GM12892 (cell line): Measurements from ENCODE around the gene YWHAE.
A peak's percentile ranks its signal among the peaks of the same experiment; 100 is the strongest.
"Not testable (repeated sequence)": the region's sequence is repeated elsewhere in the genome, so short reads cannot be mapped to it uniquely, and the experiment has no call there.

Experiments used
- DNase-seq: peaks from one replicate; pipeline ENCODE4 v3.0.0; 2011; ENCODE audit not compliant: insufficient read length
- FAIRE-seq: peaks from 2 replicates; lab custom pipeline; 2011; peaks lifted over from hg19 to GRCh38; lab: Jason Lieb, UNC
- POLR2A ChIP-seq: IDR thresholded peaks from 2 replicates; pipeline ENCODE4 v1.6.1; 2011; ENCODE audit warnings: low read depth, low read length, control low read depth
- POLR2AphosphoS5 ChIP-seq: IDR thresholded peaks from 2 replicates; pipeline ENCODE4 v1.6.1; 2011; ENCODE audit warnings: low read depth, low read length, control low read depth
- TAF1 ChIP-seq: IDR thresholded peaks from 2 replicates; pipeline ENCODE4 v1.6.1; 2011; ENCODE audit warnings: low read depth, mild to moderate bottlenecking, control low read depth, low read length, borderline replicate concordance

The YWHAE gene

DNA sequence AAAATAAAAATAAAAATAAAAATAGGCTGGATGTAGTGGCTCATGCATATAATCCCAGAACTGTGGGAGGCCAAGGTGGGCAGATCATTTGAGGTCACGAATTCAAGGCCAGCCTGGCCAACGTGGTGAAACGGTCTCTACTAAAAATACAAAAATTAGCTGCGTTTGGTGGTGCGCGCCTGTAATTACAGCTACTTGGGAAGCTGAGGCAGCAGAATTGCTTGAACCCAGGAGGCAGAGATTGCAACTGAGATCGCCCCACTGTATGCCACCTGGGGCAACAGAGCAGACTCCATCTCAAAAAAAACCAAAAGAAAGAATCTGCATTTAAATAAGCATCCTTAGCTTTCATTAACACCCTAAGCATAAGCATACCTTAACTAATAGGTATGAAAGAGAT, 33.8 kb downstream of the YWHAE start:
- DNase-seq (no peak), FAIRE-seq (no peak)
- TF ChIP-seq POLR2A (no peak), POLR2AphosphoS5 (no peak), TAF1 (no peak)

DNA sequence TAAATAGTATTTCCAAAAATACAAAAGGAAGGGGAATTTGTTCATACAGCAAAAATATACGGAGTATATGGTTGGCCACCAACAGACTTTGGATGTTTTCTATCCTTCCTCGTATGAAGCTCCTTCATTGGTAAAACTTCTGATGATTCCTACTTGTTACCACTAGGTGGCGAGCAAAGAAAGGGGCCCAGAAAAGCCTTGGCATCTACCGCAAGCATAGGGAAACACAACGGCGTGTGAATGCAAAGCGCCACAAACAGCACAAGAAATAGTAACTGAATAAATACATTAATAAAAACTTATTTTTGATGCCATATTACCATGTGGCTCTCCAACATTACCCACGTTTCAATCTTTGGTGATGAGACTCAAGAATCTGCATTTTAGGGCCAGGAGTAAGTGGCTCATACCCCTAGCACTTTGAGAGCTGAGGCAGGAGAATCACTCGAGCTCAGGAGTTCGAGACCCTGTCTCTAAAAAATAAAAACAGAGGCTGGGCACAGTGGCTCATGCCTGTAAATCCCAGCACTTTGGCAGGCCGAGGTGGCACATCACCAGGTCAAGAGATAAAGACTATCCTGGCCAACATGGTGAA, 34.5 kb downstream of the YWHAE start:
- FAIRE-seq (peak; percentile 44), DNase-seq (peak; percentile 45)
- TF ChIP-seq POLR2A, result no peak

- peak; percentile 36 for FAIRE-seq
- DNase-seq, result peak; percentile 22
- TF ChIP-seq TAF1, result no peak
- no peak for TF ChIP-seq POLR2AphosphoS5
- no peak for TF ChIP-seq POLR2A
Measured at GRCh38 chr17:1362964-1363363, 37.1 kb downstream of the YWHAE start.

GRCh38 chr17:1362065-1362848, 37.8 kb downstream of the YWHAE start:
- TF ChIP-seq TAF1, result no peak
- no peak for TF ChIP-seq POLR2A
- TF ChIP-seq POLR2AphosphoS5, result no peak
- DNase-seq, result no peak
- peak; percentile 38 for FAIRE-seq

GRCh38 chr17:1360975-1361374, 39.0 kb downstream of the YWHAE start:
- no peak for DNase-seq
- FAIRE-seq, result no peak
- TF ChIP-seq POLR2A (no peak), TAF1 (no peak)

- DNase-seq, FAIRE-seq: not testable (repeated sequence)
Measured at GRCh38 chr17:1360315-1360714, 39.7 kb downstream of the YWHAE start.

DNA sequence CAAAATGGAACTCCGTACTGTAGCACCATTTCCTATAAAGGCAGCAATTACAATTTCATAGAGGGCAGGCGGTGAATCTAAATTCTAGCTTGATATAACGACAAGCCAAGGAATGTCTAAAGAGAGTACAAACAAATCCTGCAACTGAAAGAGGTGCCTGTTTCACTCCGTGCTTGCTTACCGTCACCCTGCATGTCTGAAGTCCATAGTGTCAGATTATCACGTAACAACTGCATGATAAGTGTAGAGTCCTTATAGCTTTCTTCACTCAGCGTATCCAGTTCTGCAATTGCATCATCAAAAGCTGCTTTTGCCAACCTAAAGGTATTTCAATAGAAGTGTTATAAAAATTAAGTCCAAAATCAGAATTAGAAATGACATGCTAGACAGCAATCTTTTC, 46.0 kb downstream of the YWHAE start:
- no peak for TF ChIP-seq TAF1
- TF ChIP-seq POLR2AphosphoS5, result no peak
- TF ChIP-seq POLR2A, result no peak
- DNase-seq (no peak), FAIRE-seq (peak; percentile 38)

GRCh38 chr17:1352530-1352929, 47.5 kb downstream of the YWHAE start:
- not testable (repeated sequence) for FAIRE-seq, DNase-seq

- FAIRE-seq (no peak), DNase-seq (no peak)
- TF ChIP-seq POLR2A, result no peak
Measured at GRCh38 chr17:1351971-1352370, 48.1 kb downstream of the YWHAE start.

DNA sequence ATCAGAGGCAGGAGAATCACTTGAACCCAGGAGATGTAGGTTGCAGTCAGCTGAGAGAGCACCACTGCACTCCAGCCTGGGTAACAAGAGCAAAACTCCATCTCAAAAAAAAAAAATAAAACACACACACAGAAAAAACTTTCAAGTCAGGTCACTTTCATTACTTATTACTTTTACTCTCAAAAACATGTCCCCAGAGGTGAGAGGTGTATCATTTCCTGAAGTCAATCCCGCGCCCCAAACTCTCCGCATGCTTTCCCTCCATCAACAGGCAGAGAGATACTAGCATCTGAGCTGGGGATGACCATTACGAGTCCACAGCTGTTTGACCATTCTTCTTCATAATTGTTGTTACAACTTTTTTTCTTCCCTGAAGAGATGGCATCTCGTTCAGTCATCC, 48.7 kb downstream of the YWHAE start:
- FAIRE-seq (no peak), DNase-seq (no peak)
- no peak for TF ChIP-seq TAF1
- TF ChIP-seq POLR2A, result no peak
- TF ChIP-seq POLR2AphosphoS5, result no peak

DNA sequence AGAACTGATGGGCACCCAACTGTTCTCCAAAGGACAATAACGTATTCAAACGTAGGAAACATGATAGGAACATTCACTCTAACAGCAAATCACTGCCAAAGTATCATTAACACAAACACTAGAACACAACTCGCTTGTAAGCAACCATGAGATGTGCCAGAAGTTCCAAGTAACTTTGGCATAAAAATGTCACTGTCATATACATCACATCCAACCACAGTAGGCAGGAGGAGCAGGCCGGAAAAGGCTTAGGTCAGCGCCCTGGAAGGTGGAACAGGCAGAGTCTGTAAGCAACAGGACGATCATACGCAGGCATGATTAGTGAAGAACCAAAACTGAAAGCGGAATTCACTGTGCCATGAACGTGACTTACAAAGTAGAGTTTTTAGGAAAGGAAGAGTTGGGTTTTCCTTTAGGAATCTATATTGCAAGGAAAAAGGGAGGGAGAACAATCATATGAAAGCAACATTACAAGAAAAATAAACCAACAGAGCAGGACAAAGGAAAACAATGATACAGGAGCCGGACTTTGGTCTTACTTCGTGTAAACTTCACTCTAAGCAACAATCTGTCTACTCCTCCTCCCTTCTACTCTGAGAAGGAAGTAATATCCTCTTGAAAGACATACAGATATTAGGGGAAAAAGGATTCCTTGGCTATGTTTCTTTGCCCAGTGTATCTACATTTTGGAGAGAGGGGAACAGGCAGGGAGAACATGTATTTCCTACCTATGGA, 52.3 kb downstream of the YWHAE start:
- no peak for DNase-seq
- no peak for FAIRE-seq
- TF ChIP-seq TAF1 (no peak), POLR2AphosphoS5 (0 out of 2 replicates have a peak, but pooled peaks have one; percentile 24)

- TF ChIP-seq POLR2A (no peak), POLR2AphosphoS5 (no peak), TAF1 (no peak)
- DNase-seq (no peak), FAIRE-seq (no peak)
Measured at GRCh38 chr17:1344521-1344920, 55.5 kb downstream of the YWHAE start.

- TF ChIP-seq POLR2AphosphoS5 (peak; percentile 70; the same call in 1 of the 2 replicates), POLR2A (no peak; the same call in 1 of the 2 replicates)
- DNase-seq (no peak), FAIRE-seq (no peak)
Measured at GRCh38 chr17:1343554-1343953, 56.5 kb downstream of the YWHAE start.
